Activated CD4-positive, alpha-beta T cell treated with anti-CD3 and anti-CD28 coated beads, Interleukin-2, amount 50 U/mL, for 24 hours (primary cell): ENCODE results near the gene ZNF469.

ENCODE experiments used
- DNase-seq, 2 donors: peaks; one replicate each; pipeline ENCODE4 v3.0.0-alpha.2; 2020; ENCODE audit warnings: low read depth in 1 of 2, low spot score in 1 of 2

The ZNF469 gene

GRCh38 chr16:88376835-88377726 is 5.7 kb upstream of the ZNF469 start:
- DNase-seq, result no peak

GRCh38 chr16:88377961-88378360 is 4.8 kb upstream of the ZNF469 start:
- DNase-seq, result no peak

DNA sequence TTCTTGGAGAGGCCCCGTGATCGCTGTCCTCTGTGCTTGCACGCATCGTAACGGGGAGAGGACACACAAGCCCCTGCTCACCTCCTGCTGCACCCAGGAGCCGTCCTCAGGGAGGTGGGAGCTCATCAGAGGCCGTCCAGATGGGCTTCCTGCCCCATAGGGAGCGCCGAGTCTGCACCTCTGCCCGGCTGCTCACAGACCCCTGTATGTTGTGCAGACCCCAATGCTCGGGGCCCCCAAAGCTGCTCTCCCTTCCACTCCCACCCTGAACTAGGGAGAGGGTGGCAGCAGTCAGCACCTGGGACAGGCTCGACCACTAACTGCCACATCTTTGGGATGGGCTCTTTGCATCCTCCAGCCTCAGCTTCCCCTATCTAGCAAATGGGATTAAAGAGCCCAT is 4.4 kb upstream of the ZNF469 start:
- no peak for DNase-seq

DNA sequence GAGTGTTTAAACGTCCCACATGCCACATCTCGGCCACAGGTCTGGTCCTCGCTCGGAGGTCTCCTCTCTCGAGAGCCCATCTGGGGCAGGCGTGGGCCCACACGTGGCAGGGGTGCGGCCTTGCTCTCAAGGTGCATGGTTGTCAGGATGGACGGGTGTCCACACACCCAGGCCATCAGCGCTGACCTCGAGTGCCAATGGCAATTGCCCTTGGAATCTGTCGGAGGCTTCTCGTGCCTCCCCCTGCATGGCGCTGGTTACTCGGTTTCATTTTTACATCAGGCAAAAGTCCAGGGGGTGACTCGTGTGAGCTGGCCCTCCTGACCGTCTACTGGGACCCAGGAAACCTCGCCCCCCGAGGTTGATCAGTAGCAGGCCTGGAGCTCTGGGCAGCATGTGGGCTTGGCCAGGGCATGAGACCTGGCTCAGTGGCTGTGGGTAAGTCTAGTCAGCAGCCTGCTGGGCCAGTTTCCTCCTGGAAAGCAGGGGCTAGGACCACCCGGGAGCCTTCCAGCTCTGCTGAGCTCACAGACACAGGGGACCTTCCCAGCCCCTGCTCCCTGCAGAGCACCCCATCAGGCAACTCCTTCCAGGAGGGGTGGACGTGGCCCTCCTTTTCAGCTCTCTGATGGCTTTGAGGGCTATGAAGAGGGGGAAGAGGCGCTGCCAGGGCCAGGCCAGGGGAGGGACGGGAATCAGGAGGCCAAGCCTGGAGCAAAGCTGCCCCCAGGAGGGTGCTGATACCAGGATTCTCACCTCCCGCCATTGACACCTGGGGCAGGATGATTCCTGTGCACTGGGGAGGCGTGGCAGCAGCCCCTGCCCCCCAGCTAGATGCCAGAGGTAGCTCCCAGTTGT is 3.7 kb upstream of the ZNF469 start:
- DNase-seq, result no peak

DNA sequence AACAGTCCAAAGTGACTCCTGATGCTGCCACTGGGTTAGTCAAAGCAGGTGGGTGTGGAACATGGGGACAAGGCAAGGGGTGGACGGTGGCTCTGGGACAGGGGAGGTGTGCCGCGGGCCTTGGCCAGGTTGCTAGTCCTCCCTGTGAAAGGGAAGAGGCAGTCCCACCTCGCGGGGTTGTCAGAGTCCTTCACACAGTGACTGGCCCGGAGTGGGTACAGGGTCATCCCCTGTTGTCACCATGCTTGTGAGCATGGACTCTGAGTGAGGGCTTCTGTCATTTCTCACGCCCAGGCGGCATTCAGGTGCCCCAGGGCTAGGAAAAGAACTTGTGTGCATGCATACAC is 3.1 kb upstream of the ZNF469 start:
- no peak for DNase-seq

GRCh38 chr16:88380099-88380498 is 2.7 kb upstream of the ZNF469 start:
- no peak for DNase-seq

- DNase-seq, result no peak
Measured at GRCh38 chr16:88380619-88381018, 2.1 kb upstream of the ZNF469 start.

DNA sequence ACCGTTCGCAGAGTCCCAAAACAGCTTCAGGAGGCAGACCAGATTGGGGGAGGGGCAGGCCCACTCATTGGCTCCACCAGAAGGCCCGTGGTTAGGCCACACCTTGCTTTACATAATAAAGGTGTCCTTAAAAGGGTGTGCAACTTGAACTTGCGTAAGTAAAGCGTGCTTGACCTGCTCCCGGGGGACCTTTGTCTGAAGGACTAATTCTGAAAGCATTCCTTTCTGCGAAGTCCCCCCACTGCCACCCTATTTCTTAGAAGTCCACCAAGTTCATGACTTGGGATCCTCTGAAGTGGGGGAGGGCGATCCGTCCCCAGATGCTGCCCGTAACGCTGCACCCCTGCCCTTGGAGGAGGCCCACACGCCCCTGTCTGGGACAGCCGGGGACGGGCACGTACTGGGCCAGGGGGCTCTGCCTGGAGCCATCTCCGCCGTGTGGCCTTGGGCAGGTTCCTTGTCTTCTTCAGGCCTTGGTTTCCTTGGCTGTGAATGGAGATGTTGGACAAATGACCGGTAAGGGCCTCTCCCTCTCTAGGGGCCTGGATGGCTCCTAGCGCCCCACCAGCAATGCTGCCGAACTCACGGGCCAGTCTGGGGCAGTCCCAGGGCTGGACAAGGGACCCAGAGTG is 823 bp upstream of the ZNF469 start:
- DNase-seq, result no peak

DNA sequence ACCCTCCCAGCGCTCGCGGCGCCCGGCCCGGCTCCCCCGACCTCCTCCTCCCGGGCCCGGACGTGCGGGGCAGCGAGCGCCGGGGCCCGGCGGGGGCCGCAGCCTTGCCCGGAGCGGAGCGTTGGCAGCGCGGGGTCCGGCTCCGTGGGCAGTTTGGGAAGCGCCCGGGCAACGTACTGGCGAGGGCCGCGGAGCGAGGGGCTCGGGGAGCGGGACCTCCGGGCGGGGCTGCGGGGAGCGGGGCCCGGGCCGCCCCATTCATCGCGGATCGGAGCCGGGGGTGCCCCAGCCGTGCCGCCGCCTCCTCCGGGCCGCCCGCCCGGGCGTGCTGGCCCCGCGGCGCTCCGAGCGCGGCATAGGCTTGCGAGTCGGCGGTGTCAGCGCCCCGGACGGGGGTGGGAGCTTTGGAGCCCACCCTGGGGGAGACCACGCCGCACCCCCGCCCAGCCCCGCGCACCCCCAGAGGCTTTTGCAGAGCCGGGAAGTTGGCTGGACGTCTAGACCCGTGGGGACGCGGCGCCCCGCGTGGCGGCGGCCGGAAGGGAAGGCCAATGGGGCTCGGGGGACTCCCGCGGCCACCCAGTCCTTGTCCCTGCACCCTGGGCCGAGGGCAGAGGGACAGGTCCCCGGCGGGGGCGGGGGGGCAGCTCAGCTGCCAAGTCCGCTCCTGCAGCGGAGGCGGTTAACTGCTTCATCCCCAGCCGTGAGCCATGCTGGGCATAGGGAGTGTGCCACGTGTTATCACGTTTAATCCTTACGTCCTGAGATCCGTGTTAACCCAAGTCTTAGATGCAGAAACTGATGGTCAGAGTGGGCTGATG is 852 bp downstream of the ZNF469 start:
- no peak for DNase-seq

GRCh38 chr16:88384222-88385111 is 1.7 kb downstream of the ZNF469 start:
- DNase-seq, result no peak

- no peak for DNase-seq
Measured at GRCh38 chr16:88385112-88385594, 2.4 kb downstream of the ZNF469 start.

- no peak for DNase-seq
Measured at GRCh38 chr16:88385831-88386815, 3.4 kb downstream of the ZNF469 start.

DNA sequence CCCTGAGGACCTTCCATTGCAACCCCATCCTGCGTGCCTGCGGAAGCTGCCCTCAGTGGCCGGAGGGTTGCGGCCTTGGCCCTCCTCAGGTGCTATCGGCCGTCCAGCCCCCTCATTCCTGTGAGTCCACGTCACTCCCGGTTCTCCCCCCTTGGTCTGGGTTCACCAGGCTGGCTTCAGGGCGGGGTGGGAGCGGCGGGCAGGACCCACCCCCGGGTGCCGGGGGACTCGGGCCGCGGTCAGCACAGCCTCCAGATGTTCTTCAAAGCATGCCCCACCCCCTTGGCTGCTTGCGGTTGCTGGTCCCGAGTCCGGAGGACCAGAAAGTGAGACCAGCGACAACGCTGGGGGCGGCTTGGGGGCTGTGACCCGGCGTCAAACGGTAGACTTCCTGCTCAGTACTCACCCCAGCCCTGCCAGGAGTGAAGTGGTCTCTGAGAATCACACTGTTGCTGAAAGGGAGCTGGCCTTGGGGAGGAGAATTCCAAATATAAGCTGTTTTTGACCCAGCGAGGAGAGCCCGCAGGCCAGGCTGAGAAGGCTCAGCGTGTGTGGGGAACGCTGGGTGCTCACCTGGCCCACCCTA is 4.5 kb downstream of the ZNF469 start:
- DNase-seq, result no peak

DNA sequence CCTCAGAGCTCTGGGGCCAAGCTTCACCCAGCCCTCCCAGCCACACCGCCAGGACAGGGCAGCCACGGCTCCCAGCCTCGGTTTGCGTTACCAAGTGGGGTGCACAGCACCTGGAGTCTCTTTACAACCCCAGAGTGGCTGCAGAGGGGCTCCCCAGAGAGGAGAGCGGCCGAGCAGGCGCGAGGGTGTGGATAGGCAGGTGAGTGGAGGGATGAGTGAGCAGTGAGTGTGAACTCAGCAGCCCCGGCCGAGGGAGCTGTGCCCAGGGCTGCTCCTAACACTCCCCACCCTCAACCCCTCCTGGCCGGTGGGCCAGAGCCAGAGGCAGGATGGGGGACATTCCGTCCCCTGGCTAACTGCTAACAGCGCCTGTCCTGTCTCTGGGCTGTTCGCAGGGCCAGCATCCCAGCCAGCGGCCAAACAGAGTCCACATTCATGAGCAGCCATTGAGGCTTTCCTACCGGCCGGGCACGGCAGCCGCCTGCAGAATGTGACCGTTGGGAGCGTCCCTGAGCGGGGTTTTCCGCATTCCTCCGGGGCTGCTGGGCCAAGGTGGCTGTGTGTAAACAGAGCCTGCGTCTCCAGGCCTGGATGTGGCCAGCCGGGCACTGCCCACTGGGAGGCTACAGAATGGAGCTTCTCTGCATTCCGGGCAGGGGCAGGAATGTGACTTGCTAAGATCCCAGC is 5.3 kb downstream of the ZNF469 start:
- no peak for DNase-seq

- DNase-seq, result no peak
Measured at GRCh38 chr16:88389191-88389590, 6.4 kb downstream of the ZNF469 start.

DNA sequence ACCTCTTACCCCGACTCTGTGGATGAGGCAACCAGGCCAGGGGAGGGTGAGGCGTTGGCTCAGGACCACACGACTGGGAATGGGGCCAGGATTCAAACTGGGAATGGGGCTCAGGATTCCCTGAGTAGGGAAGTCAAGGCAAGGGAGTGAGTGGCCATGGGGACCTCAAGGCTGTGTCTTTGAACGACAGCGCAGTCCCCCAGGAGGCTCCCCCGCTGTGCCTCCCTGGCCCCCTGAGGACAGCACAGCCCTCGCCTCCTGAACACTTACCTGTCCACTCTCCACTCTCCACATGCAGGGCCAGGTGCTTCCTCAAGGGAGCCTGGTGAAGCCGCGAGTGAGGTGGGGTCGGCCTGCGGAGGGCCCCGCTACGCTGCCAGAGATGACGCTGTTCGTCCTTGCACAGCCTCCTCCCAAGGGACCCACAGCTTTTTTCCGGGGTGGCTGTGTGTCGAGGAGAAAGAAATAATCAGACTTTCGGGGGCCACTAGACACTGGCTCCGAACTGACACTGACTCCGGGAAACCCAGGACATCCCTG is 6.9 kb downstream of the ZNF469 start:
- DNase-seq, result no peak

DNA sequence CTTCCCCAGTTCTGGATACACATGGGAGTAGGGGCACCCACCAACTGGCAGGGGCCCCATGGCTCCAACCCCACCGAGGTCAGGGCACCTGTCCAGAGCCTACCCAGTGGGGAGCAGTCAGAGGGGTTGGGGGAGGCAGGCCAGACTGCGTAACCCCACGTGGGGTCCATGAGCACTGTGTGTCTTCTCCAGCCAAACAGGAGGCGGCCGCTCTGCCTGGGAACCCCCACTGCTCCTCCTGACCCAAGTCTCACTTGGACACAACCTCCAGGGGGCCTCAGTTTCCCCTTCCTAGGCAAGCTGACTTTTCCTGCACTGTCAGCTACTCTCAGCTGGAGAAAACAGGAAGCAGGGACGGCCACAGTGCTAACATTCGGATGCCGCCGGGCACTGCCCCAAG is 7.5 kb downstream of the ZNF469 start:
- no peak for DNase-seq
